ENCODE measurements around the gene MYO1D.

MYO1D gene

GRCh38 chr17:32806646-32807045 is 70.3 kb downstream of the MYO1D start:
- H3K4me3 ChIP-seq (ENCODE audit: low read depth, low read length): no peak overlapping the region
- in situ Hi-C loops (cut with HindIII; ENCODE audit: low sequenced_read_pairs): no loop called here
- DNase-seq (ENCODE audit: low read depth, low spot score): no peak
- TF ChIP-seq CTCF (IDR thresholded peaks at IDR 0.05; ENCODE audit: low read depth, low read length): no peak

GRCh38 chr17:32805029-32805976 is 71.6 kb downstream of the MYO1D start:
- in situ Hi-C loops (cut with HindIII; ENCODE audit: low sequenced_read_pairs): no loop called here
- DNase-seq (ENCODE audit: low read depth, low spot score): no peak
- H3K4me3 ChIP-seq (ENCODE audit: low read depth, low read length): no peak overlapping the region
- TF ChIP-seq CTCF (IDR thresholded peaks at IDR 0.05; ENCODE audit: low read depth, low read length): no peak

DNA sequence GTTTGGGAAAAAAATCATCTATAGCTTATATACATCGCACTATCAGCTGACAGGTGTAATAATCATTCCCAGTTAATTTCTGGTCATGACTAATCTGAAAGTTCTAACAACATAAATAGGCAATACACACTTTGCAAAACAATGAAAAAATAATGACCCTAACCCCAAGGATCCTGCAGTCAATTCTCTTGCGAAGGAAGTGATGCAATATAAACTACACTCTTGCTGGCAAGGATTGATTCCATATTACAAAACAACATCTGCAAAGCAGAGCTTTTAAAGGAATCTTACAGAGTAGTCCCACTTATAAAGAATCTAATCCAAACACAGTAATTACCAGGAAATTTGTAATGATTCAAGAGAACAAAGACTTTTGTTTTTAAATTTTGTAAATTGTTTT is 73.4 kb downstream of the MYO1D start:
- no peak for DNase-seq (ENCODE audit: low read depth, low spot score)
- in situ Hi-C loops (cut with HindIII; ENCODE audit: low sequenced_read_pairs): no loop called here
- no peak for TF ChIP-seq CTCF (IDR thresholded peaks at IDR 0.05; ENCODE audit: low read depth, low read length)
- no peak overlapping the region for H3K4me3 ChIP-seq (ENCODE audit: low read depth, low read length)

GRCh38 chr17:32802306-32802705 is 74.6 kb downstream of the MYO1D start:
- DNase-seq (ENCODE audit: low read depth, low spot score): no peak
- no peak for TF ChIP-seq CTCF (IDR thresholded peaks at IDR 0.05; ENCODE audit: low read depth, low read length)
- H3K4me3 ChIP-seq (ENCODE audit: low read depth, low read length): no peak overlapping the region
- in situ Hi-C loops (cut with HindIII; ENCODE audit: low sequenced_read_pairs): no loop called here

- TF ChIP-seq CTCF (IDR thresholded peaks at IDR 0.05; ENCODE audit: low read depth, low read length): no peak
- no peak overlapping the region for H3K4me3 ChIP-seq (ENCODE audit: low read depth, low read length)
- in situ Hi-C loops (cut with HindIII; ENCODE audit: low sequenced_read_pairs): no loop called here
- DNase-seq (ENCODE audit: low read depth, low spot score): no peak
Observed at GRCh38 chr17:32801641-32802040, 75.3 kb downstream of the MYO1D start.

DNA sequence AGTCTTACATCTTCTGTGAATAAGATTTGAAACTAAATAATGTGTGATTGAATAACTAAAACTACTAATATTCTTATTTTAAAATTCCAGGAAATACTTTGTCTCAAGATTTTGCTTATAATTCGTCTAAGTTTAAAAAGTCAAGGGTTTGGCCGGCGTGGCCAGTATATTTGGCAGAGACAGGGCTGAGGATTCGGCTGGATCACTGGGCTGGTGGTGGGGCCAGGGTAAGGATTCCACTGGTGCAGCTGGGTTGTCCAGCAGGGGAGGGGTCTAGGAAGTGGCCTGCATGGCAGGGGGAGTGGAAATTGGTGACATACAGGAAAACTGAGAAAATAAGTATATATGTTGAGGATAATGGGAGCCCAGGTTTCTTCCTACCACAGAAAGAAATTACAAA is 75.7 kb downstream of the MYO1D start:
- H3K4me3 ChIP-seq (ENCODE audit: low read depth, low read length): no peak overlapping the region
- TF ChIP-seq CTCF (IDR thresholded peaks at IDR 0.05; ENCODE audit: low read depth, low read length): no peak
- in situ Hi-C loops (cut with HindIII; ENCODE audit: low sequenced_read_pairs): no loop called here
- DNase-seq (ENCODE audit: low read depth, low spot score): no peak

All from astrocyte of the spinal cord (primary cell).